H54 (cell line): ENCODE data around the gene TRIM65.
"Not testable (repeated sequence)": the region's sequence is repeated elsewhere in the genome, so short reads cannot be mapped to it uniquely, and the experiment has no call there.

Source experiments
- DNase-seq: peaks from one replicate; pipeline ENCODE4 v3.0.0; 2011; ENCODE audit warnings: low spot score, mixed read lengths; ENCODE audit not compliant: insufficient read length
- FAIRE-seq: peaks from 3 replicates; lab custom pipeline; 2011; peaks lifted over from hg19 to GRCh38; lab: Jason Lieb, UNC
- POLR2A ChIP-seq: IDR thresholded peaks from 2 replicates; pipeline ENCODE4 v1.6.1; 2011; ENCODE audit warnings: low read depth, mild to moderate bottlenecking, low read length

TRIM65 gene

GRCh38 chr17:75897160-75898019, 639 bp upstream of the TRIM65 start:
- no peak for FAIRE-seq
- no peak for TF ChIP-seq POLR2A
- no peak for DNase-seq

GRCh38 chr17:75895370-75896155, 1.2 kb downstream of the TRIM65 start:
- no peak for TF ChIP-seq POLR2A
- DNase-seq (no peak), FAIRE-seq (no peak)

GRCh38 chr17:75894049-75894733, 2.6 kb downstream of the TRIM65 start:
- DNase-seq (no peak), FAIRE-seq (no peak)
- TF ChIP-seq POLR2A, result no peak

GRCh38 chr17:75893305-75894048, 3.3 kb downstream of the TRIM65 start:
- no peak for DNase-seq
- TF ChIP-seq POLR2A, result no peak
- FAIRE-seq, result no peak

GRCh38 chr17:75892556-75893224, 4.1 kb downstream of the TRIM65 start:
- no peak for FAIRE-seq
- no peak for TF ChIP-seq POLR2A
- no peak for DNase-seq

- FAIRE-seq (no peak), DNase-seq (no peak)
- TF ChIP-seq POLR2A, result no peak
Observed at GRCh38 chr17:75891605-75892555, 4.9 kb downstream of the TRIM65 start.

GRCh38 chr17:75891022-75891604, 5.6 kb downstream of the TRIM65 start:
- DNase-seq (no peak), FAIRE-seq (no peak)
- no peak for TF ChIP-seq POLR2A

GRCh38 chr17:75889454-75889853, 7.3 kb downstream of the TRIM65 start:
- TF ChIP-seq POLR2A, result no peak
- FAIRE-seq (no peak), DNase-seq (no peak)

GRCh38 chr17:75888484-75888883, 8.3 kb downstream of the TRIM65 start:
- no peak for TF ChIP-seq POLR2A
- DNase-seq (no peak), FAIRE-seq (no peak)

- not testable (repeated sequence) for DNase-seq, FAIRE-seq
Observed at GRCh38 chr17:75885860-75886259, 10.9 kb downstream of the TRIM65 start.

GRCh38 chr17:75885431-75885830, 11.3 kb downstream of the TRIM65 start:
- TF ChIP-seq POLR2A, result no peak
- no peak for DNase-seq
- FAIRE-seq, result no peak
